Mesenchymal stem cell (in vitro differentiated cells and primary cell): ENCODE data around the gene PHF13.
"Not testable (repeated sequence)": the region's sequence is repeated elsewhere in the genome, so short reads cannot be mapped to it uniquely, and the experiment has no call there.

ENCODE experiments used
- DNase-seq: peaks from one replicate; pipeline ENCODE4 v3.0.0-alpha.2; 2013
- H2AFZ ChIP-seq: one replicate; pipeline ENCODE4 v1.6.1; 2013; ENCODE audit warnings: low read depth, mild to moderate bottlenecking, control low read depth, inconsistent platforms, low read length, moderate library complexity
- H2AK5ac ChIP-seq: 2 replicates; pipeline ENCODE4 v1.6.1; 2013; ENCODE audit warnings: low read length, moderate library complexity, mild to moderate bottlenecking, inconsistent platforms; ENCODE audit not compliant: severe bottlenecking
- H2BK120ac ChIP-seq: one replicate; pipeline ENCODE4 v1.6.1; 2013; ENCODE audit warnings: low read depth, mild to moderate bottlenecking, inconsistent platforms, low read length, moderate library complexity
- H2BK12ac ChIP-seq, 2 experiments: one replicate each; pipeline ENCODE4 v1.6.1; 2013; ENCODE audit warnings: inconsistent platforms in 2 of 2, low read length in 2 of 2, mild to moderate bottlenecking in 2 of 2, moderate library complexity in 2 of 2, control low read depth in 1 of 2
- H2BK15ac ChIP-seq: one replicate; pipeline ENCODE4 v1.6.1; 2013; ENCODE audit warnings: mild to moderate bottlenecking, low read depth, inconsistent platforms; ENCODE audit not compliant: poor library complexity, severe bottlenecking
- H2BK5ac ChIP-seq: 2 replicates; pipeline ENCODE4 v1.6.1; 2013; ENCODE audit warnings: low read depth, mild to moderate bottlenecking, low read length, control low read depth, inconsistent platforms; ENCODE audit not compliant: poor library complexity, severe bottlenecking
- H3K14ac ChIP-seq, 2 experiments: one replicate each; pipeline ENCODE4 v1.6.1; 2013; ENCODE audit warnings: inconsistent platforms in 2 of 2, low read length in 2 of 2, control low read depth in 1 of 2, mild to moderate bottlenecking in 1 of 2, moderate library complexity in 1 of 2
- H3K18ac ChIP-seq, 2 experiments: one replicate each; pipeline ENCODE4 v1.6.1; 2013; ENCODE audit warnings: inconsistent platforms in 2 of 2, low read length in 2 of 2, control low read depth in 1 of 2, low read depth in 1 of 2, mild to moderate bottlenecking in 1 of 2
- H3K23ac ChIP-seq, 2 experiments: one replicate each; pipeline ENCODE4 v1.6.1; 2013; ENCODE audit warnings: inconsistent platforms in 2 of 2, low read length in 2 of 2, mild to moderate bottlenecking in 2 of 2, moderate library complexity in 2 of 2, control low read depth in 1 of 2
- H3K27ac ChIP-seq: 2 replicates; pipeline ENCODE4 v1.5.1; 2013; ENCODE audit warnings: mild to moderate bottlenecking, moderate library complexity, low read length, control low read depth, inconsistent platforms; ENCODE audit not compliant: poor library complexity, severe bottlenecking
- H3K27me3 ChIP-seq, 2 experiments: 2 replicates each; pipeline versions ENCODE4 v1.6.1 to v1.7.0; 2013; ENCODE audit warnings: low read length in 2 of 2, mild to moderate bottlenecking in 2 of 2, moderate library complexity in 2 of 2, control low read depth in 1 of 2, inconsistent platforms in 1 of 2; ENCODE audit not compliant: control insufficient read depth in 1 of 2, insufficient read depth in 1 of 2
- H3K36me3 ChIP-seq, 2 experiments: 2 replicates each; pipeline versions ENCODE4 v1.6.1 to v1.7.0; 2013; ENCODE audit warnings: low read length in 2 of 2, control low read depth in 1 of 2, inconsistent platforms in 1 of 2, low read depth in 1 of 2, mild to moderate bottlenecking in 1 of 2; ENCODE audit not compliant: insufficient read depth in 2 of 2, control insufficient read depth in 1 of 2
- H3K4ac ChIP-seq, 2 experiments: one replicate each; pipeline ENCODE4 v1.6.1; 2013; ENCODE audit warnings: inconsistent platforms in 2 of 2, low read length in 2 of 2, mild to moderate bottlenecking in 2 of 2, moderate library complexity in 2 of 2, control low read depth in 1 of 2, low read depth in 1 of 2
- H3K4me1 ChIP-seq: 2 replicates; pipeline ENCODE4 v1.6.1; 2013; ENCODE audit warnings: low read depth, low read length, control low read depth; ENCODE audit not compliant: control insufficient read depth, insufficient read depth
- H3K4me2 ChIP-seq: 2 replicates; pipeline ENCODE4 v1.6.1; 2013; ENCODE audit warnings: low read length, mild to moderate bottlenecking, inconsistent platforms; ENCODE audit not compliant: poor library complexity, severe bottlenecking
- H3K4me3 ChIP-seq, 2 experiments: 2 replicates each; pipeline versions ENCODE4 v1.5.1 to v1.7.0; 2013; ENCODE audit warnings: low read length in 2 of 2, mild to moderate bottlenecking in 2 of 2, control low read depth in 1 of 2, low read depth in 1 of 2; ENCODE audit not compliant: insufficient read depth in 1 of 2
- H3K79me1 ChIP-seq: replicated peaks from 2 replicates; pipeline ENCODE4 v1.6.1; 2013; ENCODE audit warnings: mild to moderate bottlenecking, control low read depth, low read length, inconsistent platforms; ENCODE audit not compliant: poor library complexity, severe bottlenecking
- H3K9ac ChIP-seq: 2 replicates; pipeline ENCODE4 v1.7.0; 2013; ENCODE audit warnings: mild to moderate bottlenecking, low read length, moderate library complexity
- H3K9me3 ChIP-seq: 2 replicates; pipeline ENCODE4 v1.7.0; 2013; ENCODE audit warnings: mild to moderate bottlenecking, low read length; ENCODE audit not compliant: control insufficient read depth
- H4K8ac ChIP-seq: one replicate; pipeline ENCODE4 v1.6.1; 2013; ENCODE audit warnings: inconsistent platforms, mild to moderate bottlenecking, low read length, moderate library complexity
- H4K91ac ChIP-seq: one replicate; pipeline ENCODE4 v1.6.1; 2013; ENCODE audit warnings: mild to moderate bottlenecking, low read length, inconsistent platforms
- WGBS: methylation state at CpG from one replicate; pipeline ENCODE4 v1.1.7; 2013; ENCODE audit warnings: mixed read lengths; 5-methylcytosine and 5-hydroxymethylcytosine counted together

Gene PHF13

GRCh38 chr1:6640867-6641266, 27.3 kb downstream of the PHF13 start:
- H3K4me2 ChIP-seq, H2BK15ac ChIP-seq, H4K8ac ChIP-seq, H3K14ac ChIP-seq, H2AK5ac ChIP-seq, H3K23ac ChIP-seq, H2BK12ac ChIP-seq, H3K79me1 ChIP-seq, H4K91ac ChIP-seq, H3K27me3 ChIP-seq, H3K9me3 ChIP-seq, H3K4me1 ChIP-seq, H3K9ac ChIP-seq, H3K4me3 ChIP-seq, H3K4ac ChIP-seq, H3K18ac ChIP-seq, H3K27ac ChIP-seq, DNase-seq, H2AFZ ChIP-seq, H2BK120ac ChIP-seq, H2BK5ac ChIP-seq: not testable (repeated sequence)
- peaks cover 74 to 81% of the 10 kb centered on the region in 2 experiments for H3K36me3 ChIP-seq
- WGBS: 100% methylated on average over 2 of the region's 3 CpGs

GRCh38 chr1:6645018-6645417, 31.5 kb downstream of the PHF13 start:
- H4K91ac ChIP-seq: no peak overlapping the region
- no peak overlapping the region for H2BK15ac ChIP-seq
- H3K4me3 ChIP-seq: no peak overlapping the region
- H2AFZ ChIP-seq: no peak overlapping the region
- H3K18ac ChIP-seq: no peak overlapping the region
- H3K27me3 ChIP-seq: no peaks in the 10 kb centered on the region
- no peak overlapping the region for H2BK120ac ChIP-seq
- H3K4me2 ChIP-seq: no peak overlapping the region
- H2BK12ac ChIP-seq: no peak overlapping the region
- H2BK5ac ChIP-seq: no peak overlapping the region
- peaks cover 7% of the 10 kb centered on the region for H3K79me1 ChIP-seq
- H3K27ac ChIP-seq: no peak overlapping the region
- H3K14ac ChIP-seq: no peak overlapping the region
- WGBS: 98% methylated on average over 7 of the region's 7 CpGs
- H3K4ac ChIP-seq: no peak overlapping the region
- H3K36me3 ChIP-seq: peaks cover 56 to 64% of the 10 kb centered on the region in 2 experiments
- H3K9me3 ChIP-seq: no peaks in the 10 kb centered on the region
- H2AK5ac ChIP-seq: no peak overlapping the region
- H3K9ac ChIP-seq: no peak overlapping the region
- H3K4me1 ChIP-seq: peaks cover 5% of the 10 kb centered on the region
- H3K23ac ChIP-seq: no peak overlapping the region
- no peak for DNase-seq
- H4K8ac ChIP-seq: no peak overlapping the region

GRCh38 chr1:6646499-6647148, 33.1 kb downstream of the PHF13 start:
- Histone ChIP-seq H3K27me3 (no peaks in the 10 kb centered on the region), H2BK120ac (no peak overlapping the region), H4K8ac (no peak overlapping the region), H4K91ac (no peak overlapping the region), H3K27ac (no peak overlapping the region), H3K9ac (no peak overlapping the region), H2BK5ac (no peak overlapping the region), H3K79me1 (peaks cover 10% of the 10 kb centered on the region), H3K4ac (no peak overlapping the region), H3K4me3 (no peak overlapping the region), H2AK5ac (no peak overlapping the region), H2AFZ (no peak overlapping the region), H3K4me2 (no peak overlapping the region), H2BK15ac (no peak overlapping the region), H3K23ac (no peak overlapping the region), H3K18ac (no peak overlapping the region), H3K36me3 (peaks cover 55 to 70% of the 10 kb centered on the region in 2 experiments), H3K9me3 (no peaks in the 10 kb centered on the region), H3K14ac (no peak overlapping the region), H3K4me1 (peaks cover 5% of the 10 kb centered on the region), H2BK12ac (no peak overlapping the region)
- 60% methylated on average over 6 of the region's 10 CpGs for WGBS
- peak; percentile 67 for DNase-seq

DNA sequence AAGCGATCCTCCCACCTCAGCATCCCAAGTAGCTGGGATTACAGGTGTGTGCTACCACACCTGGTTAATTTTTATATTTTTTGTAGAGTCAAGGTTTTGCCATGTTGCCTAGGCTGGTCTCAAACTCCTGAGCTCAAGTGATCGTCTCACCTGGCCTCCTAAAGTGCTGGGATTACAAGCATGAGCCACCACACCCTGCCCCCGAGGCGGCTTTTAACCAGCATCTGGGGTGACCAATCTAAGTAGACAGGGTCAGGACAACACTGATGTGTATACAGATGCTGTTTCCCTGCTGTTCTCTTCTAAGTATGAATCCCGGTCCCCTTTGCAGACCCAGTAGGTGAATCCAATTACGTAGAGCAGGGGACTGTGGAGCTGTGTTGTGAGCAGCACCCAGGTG, 35.0 kb downstream of the PHF13 start:
- H3K18ac ChIP-seq: no peak overlapping the region
- H4K8ac ChIP-seq: no peak overlapping the region
- no peak overlapping the region for H2BK5ac ChIP-seq
- no peak for DNase-seq
- peaks cover 10% of the 10 kb centered on the region for H3K79me1 ChIP-seq
- no peak overlapping the region for H4K91ac ChIP-seq
- no peaks in the 10 kb centered on the region for H3K27me3 ChIP-seq
- H2AK5ac ChIP-seq: no peak overlapping the region
- H3K27ac ChIP-seq: no peak overlapping the region
- H3K36me3 ChIP-seq: peaks cover 56 to 65% of the 10 kb centered on the region in 2 experiments
- 96% methylated on average over 5 of the region's 6 CpGs for WGBS
- no peak overlapping the region for H2BK12ac ChIP-seq
- H3K4ac ChIP-seq: no peak overlapping the region
- no peak overlapping the region for H3K14ac ChIP-seq
- H3K9me3 ChIP-seq: no peaks in the 10 kb centered on the region
- H2AFZ ChIP-seq: no peak overlapping the region
- H3K9ac ChIP-seq: no peak overlapping the region
- H3K4me2 ChIP-seq: no peak overlapping the region
- no peak overlapping the region for H3K23ac ChIP-seq
- no peak overlapping the region for H2BK15ac ChIP-seq
- peaks cover 14% of the 10 kb centered on the region for H3K4me1 ChIP-seq
- no peak overlapping the region for H2BK120ac ChIP-seq
- H3K4me3 ChIP-seq: no peak overlapping the region
